Stimulated activated CD4-positive, alpha-beta T cell treated with anti-CD3 and anti-CD28 coated beads, Interleukin-15, amount 100 ng/mL, for 48 hours (primary cell): ENCODE results near the gene RNU1-1.
"Not testable (repeated sequence)": the region's sequence is repeated elsewhere in the genome, so short reads cannot be mapped to it uniquely, and the experiment has no call there.

Experiments used
- DNase-seq, 2 donors: peaks; one replicate each; pipeline ENCODE4 v3.0.0-alpha.2; 2020; ENCODE audit warnings: low read depth in 2 of 2

Gene RNU1-1

DNA sequence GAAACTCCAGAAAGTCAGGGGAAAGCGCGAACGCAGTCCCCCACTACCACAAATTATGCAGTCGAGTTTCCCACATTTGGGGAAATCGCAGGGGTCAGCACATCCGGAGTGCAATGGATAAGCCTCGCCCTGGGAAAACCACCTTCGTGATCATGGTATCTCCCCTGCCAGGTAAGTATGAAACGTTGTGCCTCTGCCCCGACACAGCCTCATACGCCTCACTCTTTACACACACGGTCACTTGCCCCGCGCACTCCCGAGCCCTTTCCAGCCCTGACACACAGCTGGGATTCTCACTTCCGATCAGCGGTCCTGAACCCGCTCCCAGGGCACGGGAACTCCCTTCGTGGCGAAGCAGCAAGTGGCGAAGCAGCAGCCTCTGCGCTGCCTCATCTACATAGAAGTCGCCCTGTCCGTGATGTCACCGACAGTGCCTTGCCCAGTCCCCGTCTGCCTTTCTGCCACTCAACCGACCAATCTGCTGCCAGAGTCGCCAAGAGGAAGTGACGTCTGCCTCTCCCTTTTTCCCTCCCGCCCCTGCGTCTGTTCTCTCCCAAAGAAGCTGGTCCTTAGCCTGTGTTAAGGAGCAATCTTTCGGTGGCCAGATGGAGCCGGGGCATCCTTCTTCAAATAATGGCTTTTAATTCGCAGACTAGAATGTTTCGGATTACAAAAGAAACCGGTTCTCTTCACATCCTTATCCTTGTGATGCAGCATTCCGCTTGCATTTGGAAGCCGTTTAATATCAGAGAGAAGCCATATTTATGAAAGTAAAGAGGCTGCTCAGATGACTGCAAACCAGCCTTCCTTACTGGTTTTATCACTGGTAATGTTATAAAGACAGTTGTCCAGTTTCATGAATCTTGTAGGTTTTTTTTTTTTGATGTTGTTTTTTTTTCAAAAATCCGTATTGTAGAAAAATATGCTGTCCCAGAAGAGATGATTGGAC, at the start of gene RNU1-1:
Gene RNU1-1, minus strand, starts transcription at position 179 of the 949 bp plus-strand sequence.
- DNase-seq: peak; percentile 41 to 57

DNA sequence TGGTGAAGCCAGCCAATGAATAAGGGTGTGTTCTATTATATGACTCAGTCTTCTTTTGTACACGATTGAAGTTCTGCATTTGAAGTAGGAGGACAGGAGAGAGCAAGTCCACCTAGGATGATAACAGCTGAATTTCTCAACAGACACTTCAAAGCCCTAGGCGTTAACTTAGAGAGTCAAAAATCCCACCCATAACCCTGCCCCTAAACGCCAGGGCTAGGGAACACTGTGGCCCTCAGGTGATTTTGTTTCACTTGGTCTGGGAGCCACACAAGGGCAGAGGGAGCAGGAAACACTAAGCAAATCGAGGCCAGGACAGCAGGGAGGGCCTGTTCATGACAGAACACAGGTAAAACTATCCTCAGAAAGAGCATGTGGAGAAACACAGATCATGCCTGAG, 47.0 kb upstream of the RNU1-1 start:
- DNase-seq: not testable (repeated sequence)

DNA sequence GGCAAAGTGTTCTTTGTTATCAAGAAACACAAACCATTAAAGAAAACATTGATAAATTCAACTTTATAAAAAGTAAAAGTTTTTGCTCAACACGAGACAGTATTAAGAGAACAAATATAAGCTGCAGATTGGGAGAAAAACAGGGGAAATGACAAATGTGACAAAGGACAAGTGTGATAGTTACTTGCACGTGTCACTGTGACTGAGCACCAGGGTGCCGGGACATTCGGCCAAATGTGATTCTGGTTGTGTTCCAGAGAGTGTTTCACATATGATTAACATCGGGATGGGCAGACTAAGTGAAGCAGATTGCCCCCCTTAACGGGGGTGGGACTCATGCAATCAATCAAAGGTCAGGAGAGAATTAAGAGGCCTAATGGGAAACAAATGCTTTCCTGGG, 46.4 kb upstream of the RNU1-1 start:
- DNase-seq: not testable (repeated sequence)

DNA sequence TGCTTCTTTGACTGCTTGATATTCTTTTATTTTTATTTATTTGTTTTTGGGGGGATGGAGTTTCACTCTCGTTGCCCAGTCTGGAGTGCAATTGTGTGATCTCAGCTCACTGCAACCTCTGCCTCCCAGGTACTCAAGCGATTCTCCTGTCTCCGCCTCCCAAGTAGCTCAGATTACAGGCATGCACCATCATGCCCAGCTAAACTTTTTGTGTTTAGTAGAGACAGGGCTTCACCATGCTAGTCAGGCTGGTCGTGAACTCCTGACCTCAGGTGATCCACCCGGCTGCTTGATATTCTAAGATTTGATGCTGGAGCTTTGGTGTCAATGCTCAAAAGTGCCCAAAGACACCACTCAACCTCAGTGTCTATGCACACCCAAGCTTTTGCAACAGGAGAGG, 45.6 kb upstream of the RNU1-1 start:
- DNase-seq: not testable (repeated sequence)

DNA sequence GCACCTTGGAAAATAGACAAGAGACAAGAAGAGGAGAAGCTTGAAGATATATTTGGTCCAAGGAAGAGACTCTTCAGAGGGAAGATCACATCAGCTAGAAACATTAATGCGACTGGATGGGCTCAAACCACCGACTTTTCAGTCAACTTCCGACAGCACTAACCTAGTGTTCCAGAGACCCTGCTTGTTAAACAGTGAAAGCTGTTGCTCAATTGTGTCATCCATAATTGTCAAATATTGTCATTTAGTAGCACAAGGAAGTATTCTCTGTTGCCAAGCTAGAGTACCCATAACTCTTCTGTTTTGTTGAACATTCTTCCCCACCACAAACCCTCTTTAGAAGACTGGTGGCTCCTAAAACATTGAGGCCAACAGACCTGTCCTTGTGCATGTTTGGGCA, 42.9 kb upstream of the RNU1-1 start:
- DNase-seq: not testable (repeated sequence)

DNA sequence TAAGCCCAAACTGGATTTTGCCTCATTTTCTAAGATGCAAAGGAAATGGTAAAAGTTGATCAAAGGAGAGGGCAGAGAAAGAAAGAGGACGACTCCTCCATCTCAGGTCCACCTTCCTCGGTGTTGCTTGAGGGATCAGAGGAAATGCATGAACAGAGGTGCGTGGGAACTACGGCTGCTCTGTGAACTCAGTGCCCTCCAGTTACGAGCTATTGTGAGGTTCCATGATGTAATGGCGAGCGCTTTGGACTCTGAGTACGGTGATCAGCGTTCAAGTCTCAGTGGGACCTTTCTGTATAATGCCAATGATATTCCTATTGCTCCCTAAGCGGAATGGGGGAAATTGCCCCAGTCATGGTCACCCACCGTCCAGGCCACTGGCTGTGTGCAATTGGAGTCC, 39.2 kb upstream of the RNU1-1 start:
- not testable (repeated sequence) for DNase-seq

DNA sequence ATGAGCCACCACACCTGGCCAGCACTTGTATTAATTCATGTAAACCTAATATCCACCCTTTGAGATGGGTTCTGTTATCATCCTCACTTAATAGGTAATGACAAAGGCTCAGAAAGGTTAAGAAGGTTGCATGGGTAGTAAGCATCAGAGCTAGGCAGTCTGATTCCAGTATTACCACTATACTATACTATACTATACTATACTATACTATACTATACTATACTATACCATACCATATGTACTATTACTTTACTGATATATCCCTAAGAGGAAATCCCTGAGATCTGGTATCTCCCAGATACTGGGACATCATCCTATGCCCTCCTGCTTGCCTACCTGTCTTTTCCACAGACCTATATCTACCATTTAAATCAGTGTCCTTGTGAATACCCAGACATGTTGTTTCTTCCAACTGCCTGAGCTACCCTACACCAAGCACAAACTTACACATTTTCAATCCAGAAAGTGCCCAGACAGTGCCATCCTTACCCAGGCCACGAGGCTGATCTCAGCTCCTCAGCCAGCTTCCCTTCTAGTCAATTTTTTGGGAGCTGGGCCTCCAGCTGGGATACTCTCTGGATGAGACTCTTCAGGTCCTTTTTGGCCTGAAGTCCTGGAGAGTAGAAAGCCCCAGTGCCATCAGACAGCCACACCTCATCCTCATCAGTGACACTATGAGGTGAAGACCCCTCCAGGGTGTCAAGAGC, 36.3 kb upstream of the RNU1-1 start:
- not testable (repeated sequence) for DNase-seq

DNA sequence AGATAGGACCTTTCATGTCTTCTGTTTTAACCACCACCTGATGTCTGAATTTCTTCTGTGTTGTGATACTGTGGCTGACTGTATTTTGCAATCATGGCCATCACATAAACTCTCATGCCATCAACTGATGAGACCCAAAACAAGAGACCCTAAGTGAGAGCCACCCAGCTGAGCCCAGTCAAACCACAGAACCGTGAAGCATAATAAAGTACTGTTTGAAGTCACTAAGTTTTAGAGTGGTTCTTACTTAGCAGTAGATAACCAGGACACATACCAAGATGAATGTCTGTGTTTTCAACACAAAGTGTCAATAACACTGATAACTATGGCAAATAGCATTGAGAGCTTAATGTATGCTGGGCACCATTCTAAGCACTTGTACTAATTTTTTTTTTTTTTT, 35.5 kb upstream of the RNU1-1 start:
- DNase-seq: not testable (repeated sequence)

DNA sequence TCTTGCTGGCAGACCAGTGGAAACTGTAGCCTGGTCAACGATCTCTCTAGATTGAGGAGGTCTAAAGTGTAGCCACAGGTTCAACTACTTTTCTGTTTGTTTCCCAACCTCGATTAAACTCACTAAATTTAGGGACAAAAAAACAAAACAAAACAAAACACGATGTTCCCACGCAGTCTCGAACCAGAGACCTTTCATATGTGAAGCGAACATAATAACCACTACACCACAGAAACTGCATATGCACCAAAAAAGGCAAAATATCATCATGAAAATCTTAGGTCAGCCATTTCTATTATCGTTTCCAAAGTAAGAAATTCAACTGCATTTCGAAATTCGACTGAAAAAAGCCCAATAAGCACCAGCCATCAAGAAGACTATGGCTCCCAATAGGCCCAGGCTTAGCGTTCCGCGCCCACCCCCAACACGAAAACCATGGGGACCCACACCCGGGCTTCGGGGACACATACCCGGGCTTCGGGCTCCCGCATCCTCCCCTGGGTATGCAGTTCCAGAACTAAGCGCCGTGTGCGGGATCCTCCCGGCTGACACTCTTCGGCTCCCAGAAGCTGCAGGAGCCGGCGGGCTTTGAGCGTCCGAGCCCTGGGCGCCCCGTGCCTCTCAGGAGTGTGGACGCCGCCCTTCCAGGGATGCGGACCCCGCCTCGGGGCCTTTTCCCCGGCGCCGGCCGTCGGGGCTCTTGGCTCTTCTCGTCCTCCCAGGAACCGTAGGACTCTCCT, 33.6 kb upstream of the RNU1-1 start:
- DNase-seq: not testable (repeated sequence)

DNA sequence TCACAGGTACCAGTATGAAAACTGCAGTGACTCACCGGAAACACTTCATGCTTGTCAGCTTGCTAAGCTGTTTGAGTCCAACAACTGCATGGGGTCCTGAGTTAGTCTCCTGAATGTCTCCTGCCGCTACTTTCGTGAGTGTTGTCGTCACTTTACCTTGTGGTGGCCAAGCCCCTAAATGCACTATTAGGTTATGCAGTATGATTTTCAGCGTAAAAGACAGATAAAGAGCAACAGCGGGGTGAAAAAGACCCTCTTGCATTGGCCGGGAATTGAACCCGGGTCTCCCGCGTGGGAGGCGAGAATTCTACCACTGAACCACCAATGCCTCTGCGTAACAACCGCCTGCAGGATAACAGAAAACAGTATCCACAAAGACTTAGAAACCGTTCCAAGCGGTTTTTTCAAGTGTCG, 31.6 kb upstream of the RNU1-1 start:
- peak in 1 of 2 donors; percentile 34 for DNase-seq

DNA sequence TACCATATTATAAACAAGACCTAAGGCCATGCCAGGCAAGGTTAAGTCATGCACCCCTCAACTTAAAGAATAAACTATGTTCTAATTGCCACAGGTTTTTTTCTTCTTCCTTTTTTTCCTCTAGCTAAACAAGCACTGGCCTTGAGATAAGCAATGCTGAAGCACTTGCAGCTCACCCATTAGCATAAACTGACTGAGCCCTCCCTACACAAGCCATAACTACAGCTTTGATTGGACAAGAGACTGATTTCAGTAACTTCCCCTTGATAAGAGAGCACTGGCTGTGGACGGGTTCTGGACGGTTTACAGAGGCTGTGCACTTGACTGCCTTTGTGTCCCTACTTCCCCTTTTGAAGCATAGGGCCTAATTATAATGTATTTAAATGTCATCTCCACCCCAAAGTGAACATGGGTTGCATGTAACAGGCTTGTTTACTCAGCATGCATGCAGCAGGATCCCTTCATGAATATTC, 26.4 kb upstream of the RNU1-1 start:
- not testable (repeated sequence) for DNase-seq

DNA sequence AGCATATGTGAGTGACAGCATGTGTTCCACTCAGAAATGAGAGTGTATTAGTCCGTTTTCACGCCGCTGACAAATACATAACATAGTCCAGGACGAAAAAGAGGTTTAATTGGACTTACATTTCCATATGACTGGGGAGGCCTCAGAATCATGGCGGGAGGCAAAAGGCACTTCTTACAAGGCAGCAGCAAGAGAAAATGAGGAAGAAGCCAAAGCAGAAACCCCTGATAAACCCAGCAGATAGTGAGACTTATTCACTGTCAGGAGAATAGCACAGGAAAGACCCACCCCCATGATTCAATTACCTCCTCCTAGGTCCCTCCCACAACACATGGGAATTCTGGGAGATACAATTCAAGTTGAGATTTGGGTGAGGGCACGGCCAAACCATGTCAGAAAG, 23.4 kb upstream of the RNU1-1 start:
- not testable (repeated sequence) for DNase-seq

DNA sequence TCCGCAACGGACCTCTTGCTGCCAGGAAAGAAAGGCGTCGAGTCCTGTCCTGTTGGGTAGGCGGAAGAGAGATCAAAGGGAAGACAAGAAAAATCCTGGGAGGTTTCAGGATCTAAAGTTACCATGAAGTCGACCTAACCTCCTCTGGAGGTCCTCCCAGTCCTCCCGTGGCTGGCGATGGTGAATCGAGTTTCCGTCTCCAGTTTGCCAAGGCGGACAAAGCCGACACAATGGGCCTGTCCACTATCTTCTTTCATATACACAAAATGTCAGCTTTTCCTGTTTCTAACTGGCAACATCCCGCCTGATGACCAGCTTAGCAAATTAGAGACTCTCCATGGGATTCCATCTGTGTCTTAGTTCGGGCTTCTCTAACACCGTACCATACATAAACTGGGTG, 22.7 kb upstream of the RNU1-1 start:
- DNase-seq: not testable (repeated sequence)

DNA sequence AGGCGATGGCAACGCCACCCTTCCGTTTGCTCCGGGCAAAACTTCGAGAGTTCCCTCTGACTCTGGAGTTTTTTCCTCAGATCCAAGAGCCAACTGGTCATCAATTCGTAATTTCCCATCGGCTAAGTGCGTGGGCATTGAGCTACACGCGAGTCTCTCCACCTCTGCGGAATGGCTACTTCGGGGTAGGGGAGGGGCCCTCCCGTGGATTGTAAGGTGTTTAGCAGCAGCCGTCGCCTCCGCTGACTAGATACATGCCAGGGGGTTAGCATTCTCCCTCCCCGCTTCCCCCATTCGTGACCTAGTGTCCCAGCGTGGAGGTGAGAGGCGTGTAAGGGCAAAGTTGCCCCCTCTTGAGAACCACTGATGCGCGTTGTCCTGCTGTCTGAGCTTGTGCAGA, 21.8 kb upstream of the RNU1-1 start:
- not testable (repeated sequence) for DNase-seq

DNA sequence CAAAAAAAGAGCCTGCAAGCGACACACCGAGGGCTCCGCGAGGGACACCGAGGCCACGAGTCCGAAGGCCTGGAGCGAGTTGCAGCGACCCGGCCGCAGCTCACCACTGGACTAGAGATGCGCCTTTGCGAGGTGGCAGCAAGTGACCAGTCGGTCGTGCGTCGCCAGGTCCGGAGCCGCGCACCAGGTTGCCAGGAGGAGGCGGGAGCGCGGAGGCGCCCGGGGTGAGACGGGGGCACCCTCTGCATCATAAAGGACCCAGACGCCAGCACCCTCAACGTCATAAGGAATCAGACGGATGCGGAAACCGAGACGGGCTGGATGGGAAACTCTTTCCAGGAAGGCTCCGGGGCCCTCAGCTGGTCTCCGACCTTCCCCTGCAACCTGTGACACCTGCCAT, 21.4 kb upstream of the RNU1-1 start:
- DNase-seq: not testable (repeated sequence)

DNA sequence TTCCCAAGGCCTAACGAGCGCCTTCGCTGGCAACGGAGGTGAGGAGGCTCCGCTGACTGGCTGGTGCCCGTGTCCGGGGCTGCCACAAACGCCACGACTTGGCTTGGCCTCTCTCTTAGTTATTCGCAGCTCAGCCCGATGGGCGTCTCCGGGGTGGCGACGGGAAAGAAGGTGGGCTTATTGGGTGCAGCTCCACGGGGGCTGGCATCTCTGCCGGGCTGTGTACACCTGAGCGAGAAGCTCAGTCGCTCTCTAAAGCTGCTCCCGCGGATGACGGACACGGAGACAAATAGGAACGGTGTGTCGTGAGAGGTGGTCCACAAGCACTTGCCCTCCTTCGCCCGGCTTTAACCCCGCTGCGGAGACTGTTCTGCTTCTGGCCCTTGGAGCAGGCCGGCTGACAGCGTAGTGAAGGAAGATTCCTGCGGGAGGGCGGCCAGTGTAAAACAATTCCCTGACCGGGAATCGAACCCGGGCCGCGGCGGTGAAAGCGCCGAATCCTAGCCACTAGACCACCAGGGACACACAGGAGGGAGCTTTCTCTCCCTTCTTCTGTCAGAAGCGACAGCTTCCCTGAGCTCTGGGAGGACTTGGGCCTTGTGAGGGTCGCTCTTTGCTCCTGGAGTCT, 20.9 kb upstream of the RNU1-1 start:
- peak; percentile 30 to 34 for DNase-seq

DNA sequence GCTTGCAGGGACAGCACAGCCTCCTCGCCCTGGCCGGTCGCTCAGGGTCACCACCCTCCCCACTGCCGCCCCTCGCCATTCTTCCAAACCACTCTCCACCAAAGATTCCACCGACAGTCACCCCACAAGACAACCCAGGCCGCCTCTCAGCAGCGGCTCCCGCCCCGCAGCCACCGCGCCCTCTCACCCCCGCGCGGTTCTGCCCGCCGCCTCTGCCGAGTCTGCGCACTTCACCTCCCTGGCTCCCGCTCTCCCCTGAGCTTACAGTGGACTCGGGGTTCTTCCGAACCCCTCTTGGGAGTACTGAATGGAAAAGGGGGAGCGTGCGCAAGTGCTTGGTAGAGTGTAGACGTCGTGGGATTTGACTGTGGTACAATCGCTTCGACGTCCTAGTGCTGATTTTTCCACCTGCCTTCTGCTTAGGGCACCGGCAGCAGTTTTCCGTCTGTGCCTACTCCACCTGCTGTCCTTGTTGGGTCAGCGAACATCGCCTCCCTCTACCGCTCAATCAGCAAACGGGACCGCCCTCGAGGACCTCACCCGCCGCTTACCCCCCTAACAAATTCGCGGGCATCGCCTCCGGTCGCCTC, 20.2 kb upstream of the RNU1-1 start:
- not testable (repeated sequence) for DNase-seq

DNA sequence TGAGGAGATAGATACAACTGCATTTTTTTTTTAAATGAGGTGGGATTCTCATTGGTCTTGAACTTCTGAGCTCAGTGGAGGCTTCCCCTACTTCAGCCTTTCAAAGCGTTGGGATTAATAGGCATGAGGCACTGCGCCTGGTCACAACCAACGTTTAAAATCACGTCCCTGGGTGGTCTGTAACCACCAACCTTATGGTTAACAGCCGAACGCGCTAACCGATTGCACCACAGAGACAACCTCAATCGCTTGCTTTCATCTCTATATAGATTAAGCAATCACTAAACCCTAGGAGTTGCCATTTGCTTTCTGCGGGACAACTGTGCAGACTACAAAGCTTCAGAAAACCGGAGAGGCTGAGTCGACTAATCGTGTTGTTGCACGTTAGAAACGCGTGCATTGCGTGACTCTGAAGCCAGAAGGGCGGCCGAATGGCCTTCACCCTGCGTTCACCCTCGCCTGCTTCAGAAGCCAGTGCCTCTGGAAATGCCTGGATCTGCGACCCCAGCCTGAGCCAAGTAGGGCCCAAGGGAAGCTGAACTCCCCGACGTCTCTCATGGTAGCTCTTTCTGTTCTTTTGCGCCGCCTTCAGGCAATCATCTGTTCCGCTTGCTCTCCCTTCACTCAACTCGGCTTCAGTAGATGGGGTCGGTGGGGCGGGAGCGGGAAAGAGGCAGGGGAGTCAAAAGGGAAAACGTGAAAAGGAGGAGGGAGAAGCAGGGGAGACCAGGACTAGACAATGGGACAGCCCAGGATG, 18.3 kb upstream of the RNU1-1 start:
- not testable (repeated sequence) for DNase-seq

DNA sequence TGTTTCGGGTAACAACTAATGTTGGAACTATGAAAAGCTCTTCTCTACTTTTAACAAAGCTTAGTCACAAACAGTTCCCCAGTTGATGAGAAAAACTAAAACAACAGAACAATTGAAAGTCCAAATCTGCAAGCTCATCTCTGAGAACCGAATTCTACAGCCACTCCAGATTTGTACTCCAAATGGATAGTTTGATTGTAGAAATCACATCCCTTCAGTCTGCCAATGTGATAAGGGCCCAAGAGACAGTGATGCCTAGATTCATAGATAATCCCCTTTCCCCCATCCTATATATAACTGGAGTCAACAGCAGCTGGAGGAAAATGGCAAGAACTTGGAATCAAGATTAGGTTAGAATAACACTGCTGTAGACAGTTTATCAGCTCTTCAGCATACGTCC, 14.3 kb upstream of the RNU1-1 start:
- not testable (repeated sequence) for DNase-seq

DNA sequence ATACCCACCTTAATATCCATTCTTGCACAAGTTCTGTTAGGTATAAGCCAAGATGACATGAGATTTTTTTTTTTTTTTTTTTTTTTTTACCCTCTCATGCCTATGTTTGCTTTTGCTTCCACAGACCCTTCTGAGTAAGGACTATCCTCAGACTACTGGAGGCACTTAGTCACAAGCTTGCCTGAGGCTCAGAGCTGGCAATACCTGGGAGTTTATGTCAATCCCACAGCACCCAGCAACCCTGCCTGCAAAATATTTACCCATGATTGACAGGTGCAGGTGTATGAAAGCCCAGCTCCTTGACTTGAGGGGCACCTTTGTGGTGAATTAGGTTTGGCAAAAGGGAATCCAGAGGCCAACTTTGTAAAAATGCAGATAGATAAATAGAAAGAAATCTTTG, 11.7 kb upstream of the RNU1-1 start:
- DNase-seq: not testable (repeated sequence)
